A549 treated with dexamethasone at 1 μM for 4 hours (cell line): ENCODE data around the gene RCBTB2. TPM values are rescaled to one million over a fixed set of nuclear protein-coding genes. Genes with fewer than 3 reads are reported as not detected.

ENCODE experiments used
- total RNA-seq: library from RNA; stranded (reverse); fragments of 200-300 nt; extraction: Qiagen RNA extraction; gene quantifications from 5 replicates; pipeline ENCODE4 v1.2.3, GENCODE V29; 2022

The RCBTB2 gene
- total RNA-seq = 0.94 to 1.3 TPM (median 1.0 TPM) in 5 replicates

DNA sequence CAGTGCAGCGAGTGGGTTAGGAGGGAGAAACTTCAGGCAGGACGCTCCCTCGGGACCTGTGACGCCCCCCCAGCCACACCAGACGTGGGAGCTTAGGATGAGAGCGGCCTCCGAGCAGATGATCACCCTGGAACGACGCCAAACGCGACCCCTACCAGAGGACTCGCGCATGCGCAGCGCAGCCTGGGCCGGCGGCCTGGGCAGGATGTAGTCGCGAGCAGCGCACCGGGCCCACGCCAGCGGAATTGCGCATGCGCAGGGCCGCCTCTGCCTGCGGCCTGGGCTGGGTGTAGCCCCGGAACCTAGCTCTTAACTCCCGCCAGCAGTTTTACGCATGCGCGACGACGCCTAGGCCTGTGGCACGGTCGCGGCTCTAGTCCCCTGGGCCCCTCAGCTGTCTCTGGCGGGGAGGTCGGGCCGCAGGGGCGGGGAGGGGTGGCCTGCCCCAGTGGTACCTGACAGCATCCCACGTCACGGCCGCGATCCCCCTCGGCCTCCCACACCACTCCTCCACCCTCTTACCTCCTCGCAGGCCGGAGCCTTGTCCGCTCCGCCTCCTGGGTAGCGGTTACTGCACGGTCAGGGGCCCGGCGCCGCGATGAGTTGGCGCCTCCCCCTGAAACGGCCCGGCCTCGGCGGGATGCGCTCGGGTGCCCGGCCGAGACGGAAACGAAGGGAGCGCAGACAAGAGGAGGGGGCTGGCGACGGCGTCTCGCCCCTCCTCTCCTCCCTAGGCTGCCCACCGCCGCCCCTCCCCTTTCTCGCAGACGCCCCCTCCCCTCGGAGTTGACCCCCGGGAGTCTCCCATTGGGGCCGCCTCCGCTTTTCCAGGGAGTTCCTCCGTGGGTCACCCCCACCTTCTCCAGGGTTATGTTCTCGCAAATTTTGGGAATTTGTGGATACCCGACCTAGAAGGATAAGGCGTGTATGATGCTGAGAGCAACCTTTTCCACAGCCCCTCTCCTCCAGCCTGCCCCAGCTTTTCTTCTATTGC lies at the start of gene RCBTB2:
Gene RCBTB2, minus strand, starts transcription at position 575 of the 994 bp plus-strand sequence. CDS start 11,141 bp downstream, outside the sequence.

Other genes with a start within 250 kb of the RCBTB2 start
- gene RB1, start 229.3 kb downstream of the RCBTB2 start, total RNA-seq = 12.9 to 17.3 TPM (median 14.7 TPM) in 5 replicates
- 0.40 to 1.1 TPM (median 0.86 TPM) in 5 replicates for gene LPAR6, start 120.0 kb downstream of the RCBTB2 start, total RNA-seq
- not detected in 5 replicates for gene CYSLTR2, start 120.8 kb upstream of the RCBTB2 start, total RNA-seq